Activated CD8-positive, alpha-beta T cell treated with anti-CD3 and anti-CD28 coated beads for 36 hours (primary cell): Measurements from ENCODE around the gene PJA2. TPM values are rescaled to one million over a fixed set of nuclear protein-coding genes. Genes with fewer than 3 reads are reported as not detected.

Experiments
- ATAC-seq: fragments of 200-7000 bp; cut with Tn5 transposase; one replicate; pipeline ENCODE4 v1.10.0; 2021; ENCODE audit warnings: mild to moderate bottlenecking, moderate library complexity
- CTCF ChIA-PET: fragments of 350-600 bp; sonication (Branson Sonifier 250); formaldehyde crosslinking; loops from one replicate; lab custom pipeline; 2021; ENCODE audit warnings: antibody characterized with exemption; lab: Charles Lee
- POLR2A ChIA-PET: fragments of 350-600 bp; sonication (Branson Sonifier 250); formaldehyde crosslinking; loops from one replicate; lab custom pipeline; 2021; ENCODE audit warnings: antibody characterized with exemption; lab: Charles Lee
- DNase-seq: peaks from one replicate; pipeline ENCODE4 v3.0.0-alpha.2; 2020
- H3K27ac Mint-ChIP-seq: one replicate; pipeline ENCODE4 v1.8.0; 2021; ENCODE audit warnings: mild to moderate bottlenecking, mixed read lengths
- H3K27me3 Mint-ChIP-seq: one replicate; pipeline ENCODE4 v1.8.0; 2021; ENCODE audit warnings: mixed read lengths
- H3K36me3 Mint-ChIP-seq: one replicate; pipeline ENCODE4 v1.8.0; 2021; ENCODE audit warnings: low read depth, mixed read lengths
- H3K4me1 Mint-ChIP-seq: one replicate; pipeline ENCODE4 v1.8.0; 2021; ENCODE audit warnings: low read depth, mixed read lengths
- H3K4me3 Mint-ChIP-seq: one replicate; pipeline ENCODE4 v1.8.0; 2021; ENCODE audit warnings: mild to moderate bottlenecking, moderate library complexity, mixed read lengths
- H3K9me3 Mint-ChIP-seq: one replicate; pipeline ENCODE4 v1.8.0; 2021; ENCODE audit warnings: mixed read lengths
- CTCF ChIP-seq: fragments of 200-600 bp; IDR thresholded peaks from one replicate; pipeline ENCODE4 v1.8.0; 2022; ENCODE audit warnings: antibody characterized with exemption, mild to moderate bottlenecking
- intact Hi-C: fragments of 100-400 bp; cut with micrococcal nuclease; formaldehyde crosslinking; loops from one replicate; pipeline ENCODE4 v1.10.0; 2022
- total RNA-seq, 2 experiments: library from RNA; stranded (reverse); gene quantifications; one replicate each; pipeline ENCODE4 v1.2.3, GENCODE V29; 2021

PJA2 gene
- total RNA-seq, 2 experiments from 2014 or later: 65.2 to 67.4 TPM

GRCh38 chr5:109354761-109355160 lies 55.0 kb downstream of the PJA2 start:
- peak; percentile 45 for ATAC-seq
- H3K4me3 Mint-ChIP-seq: no peak overlapping the region
- TF ChIP-seq CTCF: no peak
- no peaks in the 10 kb centered on the region for H3K27me3 Mint-ChIP-seq
- intact Hi-C loops: no loop called here
- ChIA-PET CTCF (no interaction called here), POLR2A (no interaction called here)
- peaks cover 16% of the 10 kb centered on the region for H3K36me3 Mint-ChIP-seq
- DNase-seq: no peak
- peaks cover 3% of the 10 kb centered on the region for H3K4me1 Mint-ChIP-seq
- H3K9me3 Mint-ChIP-seq: no peaks in the 10 kb centered on the region
- H3K27ac Mint-ChIP-seq: no peak overlapping the region

- Mint-ChIP-seq H3K27ac (no peak overlapping the region), H3K9me3 (no peaks in the 10 kb centered on the region), H3K27me3 (no peaks in the 10 kb centered on the region), H3K4me1 (peaks cover 15% of the 10 kb centered on the region), H3K36me3 (peaks cover 11% of the 10 kb centered on the region), H3K4me3 (no peak overlapping the region)
- no peak for TF ChIP-seq CTCF
- intact Hi-C loops: no loop called here
- DNase-seq: no peak
- peak; percentile 56 for ATAC-seq
- ChIA-PET POLR2A (no interaction called here), CTCF (no interaction called here)
Measured at GRCh38 chr5:109351988-109352864, 57.5 kb downstream of the PJA2 start.

- Mint-ChIP-seq H3K27me3 (no peaks in the 10 kb centered on the region), H3K9me3 (no peaks in the 10 kb centered on the region), H3K27ac (no peak overlapping the region), H3K4me3 (no peak overlapping the region), H3K36me3 (peaks cover 14% of the 10 kb centered on the region), H3K4me1 (peaks cover 15% of the 10 kb centered on the region)
- ATAC-seq (no peak), DNase-seq (no peak)
- intact Hi-C loops: no loop called here
- CTCF ChIA-PET: no interaction called here
- TF ChIP-seq CTCF: no peak
- POLR2A ChIA-PET: no interaction called here
Measured at GRCh38 chr5:109350537-109351270, 59.1 kb downstream of the PJA2 start.

GRCh38 chr5:109349388-109349787 lies 60.4 kb downstream of the PJA2 start:
- TF ChIP-seq CTCF: no peak
- Mint-ChIP-seq H3K4me1 (peaks cover 15% of the 10 kb centered on the region), H3K36me3 (peaks cover 17% of the 10 kb centered on the region), H3K9me3 (no peaks in the 10 kb centered on the region), H3K27ac (peak overlapping the region; percentile 10), H3K4me3 (no peak overlapping the region), H3K27me3 (no peaks in the 10 kb centered on the region)
- CTCF ChIA-PET: no interaction called here
- POLR2A ChIA-PET: no interaction called here
- intact Hi-C loops: no loop called here
- ATAC-seq (no peak), DNase-seq (no peak)
